ENCODE measurements around the gene DPP6. TPM values are rescaled to one million over a fixed set of nuclear protein-coding genes. Genes with fewer than 3 reads are reported as not detected.

Gene DPP6
- total and polyA plus RNA-seq, 2 experiments from 2014 or later = not detected

DNA sequence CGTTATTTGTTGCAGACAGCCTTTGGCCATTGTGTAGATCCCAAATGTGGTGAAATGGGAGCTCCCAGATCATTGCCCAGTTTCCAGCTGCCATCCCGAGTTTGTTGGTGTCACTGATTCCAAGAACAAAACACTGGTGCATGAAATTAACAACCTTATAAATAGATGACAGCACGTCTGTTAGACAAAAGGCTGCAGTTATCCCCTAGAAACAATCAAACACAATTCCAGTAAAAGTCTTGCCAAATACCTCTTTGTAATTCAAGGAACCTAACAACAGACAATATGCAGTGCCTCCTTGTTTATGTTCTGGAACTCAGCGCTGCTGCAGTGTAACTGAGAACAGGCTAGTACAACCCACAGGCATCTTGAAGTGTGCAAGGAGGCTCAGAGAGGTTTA lies 546.2 kb downstream of the DPP6 start:
- H3K4me3 Mint-ChIP-seq = no peak overlapping the region
- H3K36me3 Mint-ChIP-seq (ENCODE audit: low read depth) = no peaks in the 10 kb centered on the region
- H3K27ac Mint-ChIP-seq = no peak overlapping the region
- Histone ChIP-seq H2AFZ (no peak overlapping the region), H4K20me1 (replicated peaks; ENCODE audit: insufficient read depth) (no peaks in the 10 kb centered on the region), H3K9me2 (ENCODE audit: insufficient read depth) (no peaks in the 10 kb centered on the region), H3K4me3 (no peak overlapping the region), H3F3A (replicated peaks; ENCODE audit: low read depth) (no peaks in the 10 kb centered on the region), H3K4me2 (no peak overlapping the region), H3K4me1 (ENCODE audit: insufficient read depth) (no peaks in the 10 kb centered on the region), H3K36me3 (ENCODE audit: insufficient read depth) (no peaks in the 10 kb centered on the region), H3K79me2 (replicated peaks; ENCODE audit: insufficient read depth) (no peaks in the 10 kb centered on the region), H3K27ac (ENCODE audit: low read depth) (no peak overlapping the region), H3K27me3 (ENCODE audit: insufficient read depth) (no peaks in the 10 kb centered on the region)
- no peaks in the 10 kb centered on the region for H3K9me3 Mint-ChIP-seq
- no peak for ATAC-seq
- TF ChIP-seq ZNF114 (CRISPR knock-in tag; IDR thresholded peaks at IDR 0.05) = no peak
- no peak for TF ChIP-seq EZH2 (IDR thresholded peaks at IDR 0.05; ENCODE audit: low read depth, unreplicated experiment)
- TF ChIP-seq EZH2phosphoT487 (IDR thresholded peaks at IDR 0.05; ENCODE audit: unreplicated experiment) = no peak
- TF ChIP-seq ZNF331 (CRISPR knock-in tag; IDR thresholded peaks at IDR 0.05; ENCODE audit: low read depth) = no peak
- no peak for TF ChIP-seq STAT1 (IDR thresholded peaks at IDR 0.05; ENCODE audit: unreplicated experiment)
- no peaks in the 10 kb centered on the region for H3K27me3 Mint-ChIP-seq (ENCODE audit: insufficient read depth, low read depth, poor library complexity)
- peaks cover 4% of the 10 kb centered on the region; the same call in 1 of the 3 replicates for H3K4me1 Mint-ChIP-seq
- DNase-seq (ENCODE audit: low spot score) = no peak

- no peak overlapping the region for H3K4me2 ChIP-seq
- H3K27ac ChIP-seq (ENCODE audit: low read depth) = no peak overlapping the region
- H3K36me3 ChIP-seq (ENCODE audit: insufficient read depth) = 0 out of 2 replicates have a peak, but pooled peaks cover 3% of the 10 kb centered on the region
- H3K4me1 ChIP-seq (ENCODE audit: insufficient read depth) = no peaks in the 10 kb centered on the region
- no peaks in the 10 kb centered on the region for H3K9me2 ChIP-seq (ENCODE audit: insufficient read depth)
- H3K4me1 Mint-ChIP-seq = peaks cover 4% of the 10 kb centered on the region; the same call in 1 of the 3 replicates
- no peaks in the 10 kb centered on the region for H3K27me3 ChIP-seq (ENCODE audit: insufficient read depth)
- no peak overlapping the region for H2AFZ ChIP-seq
- DNase-seq (ENCODE audit: low spot score) (no peak), ATAC-seq (no peak)
- H3K27me3 Mint-ChIP-seq (ENCODE audit: insufficient read depth, low read depth, poor library complexity) = no peaks in the 10 kb centered on the region
- no peak overlapping the region for H3K27ac Mint-ChIP-seq
- no peak overlapping the region for H3K4me3 Mint-ChIP-seq
- no peak overlapping the region for H3K4me3 ChIP-seq
- H3K36me3 Mint-ChIP-seq (ENCODE audit: low read depth) = no peaks in the 10 kb centered on the region
- no peaks in the 10 kb centered on the region for H3F3A ChIP-seq (replicated peaks; ENCODE audit: low read depth)
- H3K79me2 ChIP-seq (replicated peaks; ENCODE audit: insufficient read depth) = no peaks in the 10 kb centered on the region
- H3K9me3 Mint-ChIP-seq = no peaks in the 10 kb centered on the region
- H4K20me1 ChIP-seq (replicated peaks; ENCODE audit: insufficient read depth) = no peaks in the 10 kb centered on the region
- TF ChIP-seq, protein P1, sequence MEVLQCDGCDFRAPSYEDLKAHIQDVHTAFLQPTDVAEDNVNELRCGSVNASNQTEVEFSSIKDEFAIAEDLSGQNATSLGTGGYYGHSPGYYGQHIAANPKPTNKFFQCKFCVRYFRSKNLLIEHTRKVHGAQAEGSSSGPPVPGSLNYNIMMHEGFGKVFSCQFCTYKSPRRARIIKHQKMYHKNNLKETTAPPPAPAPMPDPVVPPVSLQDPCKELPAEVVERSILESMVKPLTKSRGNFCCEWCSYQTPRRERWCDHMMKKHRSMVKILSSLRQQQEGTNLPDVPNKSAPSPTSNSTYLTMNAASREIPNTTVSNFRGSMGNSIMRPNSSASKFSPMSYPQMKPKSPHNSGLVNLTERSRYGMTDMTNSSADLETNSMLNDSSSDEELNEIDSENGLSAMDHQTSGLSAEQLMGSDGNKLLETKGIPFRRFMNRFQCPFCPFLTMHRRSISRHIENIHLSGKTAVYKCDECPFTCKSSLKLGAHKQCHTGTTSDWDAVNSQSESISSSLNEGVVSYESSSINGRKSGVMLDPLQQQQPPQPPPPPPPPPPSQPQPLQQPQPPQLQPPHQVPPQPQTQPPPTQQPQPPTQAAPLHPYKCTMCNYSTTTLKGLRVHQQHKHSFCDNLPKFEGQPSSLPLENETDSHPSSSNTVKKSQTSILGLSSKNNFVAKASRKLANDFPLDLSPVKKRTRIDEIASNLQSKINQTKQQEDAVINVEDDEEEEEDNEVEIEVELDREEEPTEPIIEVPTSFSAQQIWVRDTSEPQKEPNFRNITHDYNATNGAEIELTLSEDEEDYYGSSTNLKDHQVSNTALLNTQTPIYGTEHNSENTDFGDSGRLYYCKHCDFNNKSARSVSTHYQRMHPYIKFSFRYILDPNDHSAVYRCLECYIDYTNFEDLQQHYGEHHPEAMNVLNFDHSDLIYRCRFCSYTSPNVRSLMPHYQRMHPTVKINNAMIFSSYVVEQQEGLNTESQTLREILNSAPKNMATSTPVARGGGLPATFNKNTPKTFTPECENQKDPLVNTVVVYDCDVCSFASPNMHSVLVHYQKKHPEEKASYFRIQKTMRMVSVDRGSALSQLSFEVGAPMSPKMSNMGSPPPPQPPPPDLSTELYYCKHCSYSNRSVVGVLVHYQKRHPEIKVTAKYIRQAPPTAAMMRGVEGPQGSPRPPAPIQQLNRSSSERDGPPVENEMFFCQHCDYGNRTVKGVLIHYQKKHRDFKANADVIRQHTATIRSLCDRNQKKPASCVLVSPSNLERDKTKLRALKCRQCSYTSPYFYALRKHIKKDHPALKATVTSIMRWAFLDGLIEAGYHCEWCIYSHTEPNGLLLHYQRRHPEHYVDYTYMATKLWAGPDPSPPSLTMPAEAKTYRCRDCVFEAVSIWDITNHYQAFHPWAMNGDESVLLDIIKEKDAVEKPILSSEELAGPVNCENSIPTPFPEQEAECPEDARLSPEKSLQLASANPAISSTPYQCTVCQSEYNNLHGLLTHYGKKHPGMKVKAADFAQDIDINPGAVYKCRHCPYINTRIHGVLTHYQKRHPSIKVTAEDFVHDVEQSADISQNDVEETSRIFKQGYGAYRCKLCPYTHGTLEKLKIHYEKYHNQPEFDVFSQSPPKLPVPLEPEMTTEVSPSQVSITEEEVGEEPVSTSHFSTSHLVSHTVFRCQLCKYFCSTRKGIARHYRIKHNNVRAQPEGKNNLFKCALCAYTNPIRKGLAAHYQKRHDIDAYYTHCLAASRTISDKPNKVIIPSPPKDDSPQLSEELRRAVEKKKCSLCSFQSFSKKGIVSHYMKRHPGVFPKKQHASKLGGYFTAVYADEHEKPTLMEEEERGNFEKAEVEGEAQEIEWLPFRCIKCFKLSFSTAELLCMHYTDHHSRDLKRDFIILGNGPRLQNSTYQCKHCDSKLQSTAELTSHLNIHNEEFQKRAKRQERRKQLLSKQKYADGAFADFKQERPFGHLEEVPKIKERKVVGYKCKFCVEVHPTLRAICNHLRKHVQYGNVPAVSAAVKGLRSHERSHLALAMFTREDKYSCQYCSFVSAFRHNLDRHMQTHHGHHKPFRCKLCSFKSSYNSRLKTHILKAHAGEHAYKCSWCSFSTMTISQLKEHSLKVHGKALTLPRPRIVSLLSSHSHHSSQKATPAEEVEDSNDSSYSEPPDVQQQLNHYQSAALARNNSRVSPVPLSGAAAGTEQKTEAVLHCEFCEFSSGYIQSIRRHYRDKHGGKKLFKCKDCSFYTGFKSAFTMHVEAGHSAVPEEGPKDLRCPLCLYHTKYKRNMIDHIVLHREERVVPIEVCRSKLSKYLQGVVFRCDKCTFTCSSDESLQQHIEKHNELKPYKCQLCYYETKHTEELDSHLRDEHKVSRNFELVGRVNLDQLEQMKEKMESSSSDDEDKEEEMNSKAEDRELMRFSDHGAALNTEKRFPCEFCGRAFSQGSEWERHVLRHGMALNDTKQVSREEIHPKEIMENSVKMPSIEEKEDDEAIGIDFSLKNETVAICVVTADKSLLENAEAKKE (CRISPR knock-in tag; IDR thresholded peaks at IDR 0.05) = no peak
- TF ChIP-seq CREB1 (CRISPR knock-in tag; IDR thresholded peaks at IDR 0.05; ENCODE audit: low read depth) (no peak), STAT1 (IDR thresholded peaks at IDR 0.05; ENCODE audit: unreplicated experiment) (no peak), JUNB (IDR thresholded peaks at IDR 0.05; ENCODE audit: unreplicated experiment) (no peak), EZH2 (IDR thresholded peaks at IDR 0.05; ENCODE audit: low read depth, unreplicated experiment) (no peak), ZNF114 (CRISPR knock-in tag; IDR thresholded peaks at IDR 0.05) (no peak), EZH2phosphoT487 (IDR thresholded peaks at IDR 0.05; ENCODE audit: unreplicated experiment) (no peak), ZNF331 (CRISPR knock-in tag; IDR thresholded peaks at IDR 0.05; ENCODE audit: low read depth) (no peak), ETS1 (IDR thresholded peaks at IDR 0.05) (no peak), NANOG (IDR thresholded peaks at IDR 0.05; ENCODE audit: borderline replicate concordance) (no peak)
- TF ChIP-seq, protein P2, sequence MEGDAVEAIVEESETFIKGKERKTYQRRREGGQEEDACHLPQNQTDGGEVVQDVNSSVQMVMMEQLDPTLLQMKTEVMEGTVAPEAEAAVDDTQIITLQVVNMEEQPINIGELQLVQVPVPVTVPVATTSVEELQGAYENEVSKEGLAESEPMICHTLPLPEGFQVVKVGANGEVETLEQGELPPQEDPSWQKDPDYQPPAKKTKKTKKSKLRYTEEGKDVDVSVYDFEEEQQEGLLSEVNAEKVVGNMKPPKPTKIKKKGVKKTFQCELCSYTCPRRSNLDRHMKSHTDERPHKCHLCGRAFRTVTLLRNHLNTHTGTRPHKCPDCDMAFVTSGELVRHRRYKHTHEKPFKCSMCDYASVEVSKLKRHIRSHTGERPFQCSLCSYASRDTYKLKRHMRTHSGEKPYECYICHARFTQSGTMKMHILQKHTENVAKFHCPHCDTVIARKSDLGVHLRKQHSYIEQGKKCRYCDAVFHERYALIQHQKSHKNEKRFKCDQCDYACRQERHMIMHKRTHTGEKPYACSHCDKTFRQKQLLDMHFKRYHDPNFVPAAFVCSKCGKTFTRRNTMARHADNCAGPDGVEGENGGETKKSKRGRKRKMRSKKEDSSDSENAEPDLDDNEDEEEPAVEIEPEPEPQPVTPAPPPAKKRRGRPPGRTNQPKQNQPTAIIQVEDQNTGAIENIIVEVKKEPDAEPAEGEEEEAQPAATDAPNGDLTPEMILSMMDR (conservative IDR thresholded peaks at IDR 0.05; ENCODE audit: low read depth in 2 of 2) = no peak
Observed at GRCh38 chr7:154598864-154599263, 546.7 kb downstream of the DPP6 start.
